ENCODE results near the gene FANCC.

DNA sequence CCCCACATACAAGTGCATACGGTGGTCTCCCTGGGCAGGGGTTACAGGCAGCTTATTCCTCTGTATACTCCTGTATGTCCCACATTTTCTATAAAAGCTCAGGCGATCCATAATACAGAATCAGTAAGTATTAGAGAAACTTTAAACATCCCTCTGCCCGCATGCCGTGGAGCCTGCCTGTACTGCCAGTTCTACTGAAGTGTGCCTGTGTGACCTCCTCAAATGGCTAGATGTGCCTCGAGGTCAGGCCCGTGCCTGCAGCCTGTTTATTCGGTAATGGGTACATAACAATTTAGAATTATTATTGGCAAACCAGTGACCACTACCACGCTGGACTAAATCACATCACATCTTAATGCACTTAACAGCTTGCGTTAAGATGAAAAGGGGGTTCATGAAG is 190.8 kb downstream of the FANCC start:
- TF ChIP-seq, protein P1, sequence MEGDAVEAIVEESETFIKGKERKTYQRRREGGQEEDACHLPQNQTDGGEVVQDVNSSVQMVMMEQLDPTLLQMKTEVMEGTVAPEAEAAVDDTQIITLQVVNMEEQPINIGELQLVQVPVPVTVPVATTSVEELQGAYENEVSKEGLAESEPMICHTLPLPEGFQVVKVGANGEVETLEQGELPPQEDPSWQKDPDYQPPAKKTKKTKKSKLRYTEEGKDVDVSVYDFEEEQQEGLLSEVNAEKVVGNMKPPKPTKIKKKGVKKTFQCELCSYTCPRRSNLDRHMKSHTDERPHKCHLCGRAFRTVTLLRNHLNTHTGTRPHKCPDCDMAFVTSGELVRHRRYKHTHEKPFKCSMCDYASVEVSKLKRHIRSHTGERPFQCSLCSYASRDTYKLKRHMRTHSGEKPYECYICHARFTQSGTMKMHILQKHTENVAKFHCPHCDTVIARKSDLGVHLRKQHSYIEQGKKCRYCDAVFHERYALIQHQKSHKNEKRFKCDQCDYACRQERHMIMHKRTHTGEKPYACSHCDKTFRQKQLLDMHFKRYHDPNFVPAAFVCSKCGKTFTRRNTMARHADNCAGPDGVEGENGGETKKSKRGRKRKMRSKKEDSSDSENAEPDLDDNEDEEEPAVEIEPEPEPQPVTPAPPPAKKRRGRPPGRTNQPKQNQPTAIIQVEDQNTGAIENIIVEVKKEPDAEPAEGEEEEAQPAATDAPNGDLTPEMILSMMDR (IDR thresholded peaks at IDR 0.05; ENCODE audit: control extremely low read depth in 1 of 3, insufficient read depth in 1 of 3, low read depth in 1 of 3, low read length in 3 of 3): no peak
- TF ChIP-seq SP1 (IDR thresholded peaks at IDR 0.05; ENCODE audit: low read depth, low read length): no peak
- no peak for TF ChIP-seq GABPA (IDR thresholded peaks at IDR 0.05; ENCODE audit: borderline replicate concordance, insufficient read depth, low read length)
- TF ChIP-seq JUN (IDR thresholded peaks at IDR 0.05; ENCODE audit: low read depth, low read length): no peak
